NCI-H146 (cell line): ENCODE measurements around the gene GGA3.

Source experiments
- DNase-seq: peaks from one replicate; lab custom pipeline; 2025; lab: John Stamatoyannopoulos, UW

GGA3 gene

GRCh38 chr17:75245011-75245410 lies 16.4 kb downstream of the GGA3 start:
- DNase-seq = no peak

- DNase-seq = no peak
Observed at GRCh38 chr17:75244133-75244866, 17.1 kb downstream of the GGA3 start.

GRCh38 chr17:75242461-75243042 lies 18.9 kb downstream of the GGA3 start:
- DNase-seq = no peak

- no peak for DNase-seq
Observed at GRCh38 chr17:75241996-75242460, 19.4 kb downstream of the GGA3 start.

GRCh38 chr17:75241502-75241901 lies 19.9 kb downstream of the GGA3 start:
- DNase-seq = no peak

GRCh38 chr17:75241143-75241430 lies 20.3 kb downstream of the GGA3 start:
- DNase-seq = no peak

- DNase-seq = no peak
Observed at GRCh38 chr17:75240394-75241142, 20.8 kb downstream of the GGA3 start.

- DNase-seq = peak; percentile 5
Observed at GRCh38 chr17:75239778-75240393, 21.5 kb downstream of the GGA3 start.

- no peak for DNase-seq
Observed at GRCh38 chr17:75239214-75239613, 22.2 kb downstream of the GGA3 start.

- peak; percentile 47 for DNase-seq
Observed at GRCh38 chr17:75238684-75239191, 22.7 kb downstream of the GGA3 start.

- no peak for DNase-seq
Observed at GRCh38 chr17:75238020-75238580, 23.3 kb downstream of the GGA3 start.

- no peak for DNase-seq
Observed at GRCh38 chr17:75237100-75238014, 24.0 kb downstream of the GGA3 start.

- no peak for DNase-seq
Observed at GRCh38 chr17:75232786-75233185, 28.6 kb downstream of the GGA3 start.

- no peak for DNase-seq
Observed at GRCh38 chr17:75231741-75232464, 29.5 kb downstream of the GGA3 start.

- no peak for DNase-seq
Observed at GRCh38 chr17:75231071-75231470, 30.3 kb downstream of the GGA3 start.

GRCh38 chr17:75228847-75229246 lies 32.6 kb downstream of the GGA3 start:
- no peak for DNase-seq

- no peak for DNase-seq
Observed at GRCh38 chr17:75228305-75228704, 33.1 kb downstream of the GGA3 start.

GRCh38 chr17:75227729-75228128 lies 33.7 kb downstream of the GGA3 start:
- no peak for DNase-seq

GRCh38 chr17:75225016-75225415 lies 36.4 kb downstream of the GGA3 start:
- no peak for DNase-seq

GRCh38 chr17:75219815-75220214 lies 41.6 kb downstream of the GGA3 start:
- no peak for DNase-seq

- no peak for DNase-seq
Observed at GRCh38 chr17:75218131-75218530, 43.3 kb downstream of the GGA3 start.
